ENCODE data around the gene CATSPER3. TPM values are rescaled to one million over a fixed set of nuclear protein-coding genes. Genes with fewer than 3 reads are reported as not detected.

Gene CATSPER3
- 0.34 to 0.44 TPM (median 0.37 TPM) in 3 replicates for total RNA-seq (2021)
- Bru-seq, nascent RNA, result percentile 42 among the genes with signal in this experiment
- long read RNA-seq, experiment 1, partial matches to known transcripts, result 1 of 5 reads
- long read RNA-seq, experiment 1, other reads (novel, unspliced or antisense), result 4 of 5 reads
- long read RNA-seq, experiment 2, partial matches to known transcripts, result 0 of 1 reads
- long read RNA-seq, experiment 2, other reads (novel, unspliced or antisense), result 1 of 1 reads
- long read RNA-seq, experiment 3, result 0 reads

- no peaks in the 10 kb centered on the region for H3K9me3 Mint-ChIP-seq
- no peak for TF ChIP-seq AFF4 (CRISPR knock-in tag; IDR thresholded peaks at IDR 0.05; ENCODE audit: borderline replicate concordance)
- no peak for TF ChIP-seq OVOL2 (CRISPR knock-in tag; IDR thresholded peaks at IDR 0.05; ENCODE audit: borderline replicate concordance)
- TF ChIP-seq FOXP1 (CRISPR knock-in tag; IDR thresholded peaks at IDR 0.05; ENCODE audit: borderline replicate concordance), result no peak
- TF ChIP-seq NFATC4 (CRISPR knock-in tag; IDR thresholded peaks at IDR 0.05), result no peak
- TF ChIP-seq ZNF121 (CRISPR knock-in tag; IDR thresholded peaks at IDR 0.05), result no peak
- TF ChIP-seq NR3C1 (CRISPR knock-in tag; conservative IDR thresholded peaks at IDR 0.05; ENCODE audit: low read depth), result no peak
- no peak for TF ChIP-seq GTF2I (CRISPR knock-in tag; conservative IDR thresholded peaks at IDR 0.05)
- no peak for TF ChIP-seq ZNF317 (CRISPR knock-in tag; IDR thresholded peaks at IDR 0.05; ENCODE audit: borderline replicate concordance, low read depth)
- TF ChIP-seq ATF2 (CRISPR knock-in tag; IDR thresholded peaks at IDR 0.05; ENCODE audit: borderline replicate concordance, low read depth), result no peak
- no peak for TF ChIP-seq MLX (CRISPR knock-in tag; IDR thresholded peaks at IDR 0.05)
- TF ChIP-seq ESRRA (CRISPR knock-in tag; IDR thresholded peaks at IDR 0.05; ENCODE audit: borderline replicate concordance), result no peak
- no peak for TF ChIP-seq STAT6 (CRISPR knock-in tag; conservative IDR thresholded peaks at IDR 0.05; ENCODE audit: low read depth)
- TF ChIP-seq ZNF416 (CRISPR knock-in tag; IDR thresholded peaks at IDR 0.05), result no peak
- no peak for TF ChIP-seq CREB1 (CRISPR knock-in tag; IDR thresholded peaks at IDR 0.05)
- no peak for TF ChIP-seq HMGXB4 (CRISPR knock-in tag; IDR thresholded peaks at IDR 0.05)
- no peak for TF ChIP-seq SP1 (CRISPR knock-in tag; conservative IDR thresholded peaks at IDR 0.05)
- TF ChIP-seq ARID4B (CRISPR knock-in tag; IDR thresholded peaks at IDR 0.05; ENCODE audit: borderline replicate concordance), result no peak
- ChIA-PET CTCF (no interaction called here), POLR2A (no interaction called here)
- no peak for DNase-seq (ENCODE audit: low spot score)
- no peaks in the 10 kb centered on the region for H3K27me3 Mint-ChIP-seq (ENCODE audit: low read depth)
- no peaks in the 10 kb centered on the region for H3K36me3 Mint-ChIP-seq
- H3K27ac Mint-ChIP-seq, result no peak within 1 kb of the TSS
- no peak for ATAC-seq
- no peaks in the 10 kb centered on the region for H3K4me1 Mint-ChIP-seq
- no peak within 1 kb of the TSS for H3K4me3 Mint-ChIP-seq
Observed at GRCh38 chr5:134967607-134968006, at the start of gene CATSPER3. Gene CATSPER3, plus strand, starts transcription at chr5:134967907. Its CDS starts 85 bp downstream, at chr5:134967992.

Data from WTC11 (cell line).